Ovary (tissue), 3 donors: ENCODE results near the gene NRAP.

ENCODE experiments used
- POLR2A ChIP-seq: fragments of 450-650 bp; IDR thresholded peaks from one replicate; pipeline ENCODE4 v1.6.1; 2017; ENCODE audit warnings: antibody characterized with exemption, mild to moderate bottlenecking, moderate library complexity
- TF ChIP-seq, protein P1 (sequence below), 3 donors: fragments of 450-650 bp in 2 of 3; fragments of 200-600 bp in 1 of 3; IDR thresholded peaks; one replicate each; pipeline versions ENCODE4 v1.5.1 to v1.8.0; 2016 to 2022; ENCODE audit warnings: antibody characterized with exemption in 3 of 3, mild to moderate bottlenecking in 1 of 3
- donor health status: DM: no; HTN: no; CAD: no.

DNA sequence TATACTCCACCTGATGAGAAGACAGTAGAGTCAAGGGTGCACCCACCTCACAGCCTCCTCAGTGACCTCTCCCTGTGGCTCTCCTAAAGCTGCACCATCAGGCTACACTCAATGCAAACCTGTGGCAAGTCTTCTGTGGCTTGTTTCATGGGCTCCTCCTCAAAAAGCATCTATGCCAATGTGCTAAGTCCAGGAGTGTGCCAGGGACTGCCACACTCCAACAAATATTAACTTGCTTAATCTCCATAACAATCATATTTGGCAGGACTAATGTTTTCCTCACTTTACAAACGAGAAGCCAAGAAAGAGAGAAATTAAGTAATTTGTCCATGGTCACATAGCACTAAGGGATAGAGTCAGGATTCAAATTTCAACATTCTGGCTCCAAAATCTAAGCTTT, 11.9 kb downstream of the NRAP start:
- TF ChIP-seq POLR2A: no peak
- TF ChIP-seq, protein P1, sequence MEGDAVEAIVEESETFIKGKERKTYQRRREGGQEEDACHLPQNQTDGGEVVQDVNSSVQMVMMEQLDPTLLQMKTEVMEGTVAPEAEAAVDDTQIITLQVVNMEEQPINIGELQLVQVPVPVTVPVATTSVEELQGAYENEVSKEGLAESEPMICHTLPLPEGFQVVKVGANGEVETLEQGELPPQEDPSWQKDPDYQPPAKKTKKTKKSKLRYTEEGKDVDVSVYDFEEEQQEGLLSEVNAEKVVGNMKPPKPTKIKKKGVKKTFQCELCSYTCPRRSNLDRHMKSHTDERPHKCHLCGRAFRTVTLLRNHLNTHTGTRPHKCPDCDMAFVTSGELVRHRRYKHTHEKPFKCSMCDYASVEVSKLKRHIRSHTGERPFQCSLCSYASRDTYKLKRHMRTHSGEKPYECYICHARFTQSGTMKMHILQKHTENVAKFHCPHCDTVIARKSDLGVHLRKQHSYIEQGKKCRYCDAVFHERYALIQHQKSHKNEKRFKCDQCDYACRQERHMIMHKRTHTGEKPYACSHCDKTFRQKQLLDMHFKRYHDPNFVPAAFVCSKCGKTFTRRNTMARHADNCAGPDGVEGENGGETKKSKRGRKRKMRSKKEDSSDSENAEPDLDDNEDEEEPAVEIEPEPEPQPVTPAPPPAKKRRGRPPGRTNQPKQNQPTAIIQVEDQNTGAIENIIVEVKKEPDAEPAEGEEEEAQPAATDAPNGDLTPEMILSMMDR (IDR thresholded peaks at IDR 0.05): no peak
